Measurements from ENCODE around the gene THAP10. TPM values are rescaled to one million over a fixed set of nuclear protein-coding genes. Genes with fewer than 3 reads are reported as not detected.

Gene THAP10
- total and polyA plus RNA-seq, 2 experiments from 2014 or later, result 5.7 to 8.2 TPM

DNA sequence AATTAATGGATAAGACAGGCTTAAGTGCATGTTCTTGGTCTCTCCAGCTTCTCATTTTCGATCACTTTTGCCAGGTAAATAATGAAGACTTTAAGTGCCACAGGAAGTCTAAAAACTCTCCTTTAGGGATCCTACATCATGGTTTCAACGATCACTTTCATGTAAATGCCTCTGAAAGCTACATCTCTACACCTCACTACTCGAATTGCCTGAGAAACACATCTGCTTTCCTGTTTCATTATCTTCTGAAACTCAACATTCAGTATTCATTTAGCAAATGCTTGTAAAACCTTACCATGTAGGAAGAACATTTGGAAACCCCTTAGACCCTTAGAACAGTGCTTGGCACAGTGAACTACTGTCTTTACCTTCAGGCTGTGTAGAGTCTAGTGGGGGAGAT is 16.2 kb downstream of the THAP10 start (continued):
- no peak for TF ChIP-seq REST (IDR thresholded peaks at IDR 0.05; ENCODE audit: unreplicated experiment)
- no peak for TF ChIP-seq EZH2phosphoT487 (IDR thresholded peaks at IDR 0.05; ENCODE audit: unreplicated experiment)
- TF ChIP-seq CREB1 (CRISPR knock-in tag; IDR thresholded peaks at IDR 0.05; ENCODE audit: low read depth), result no peak
- no peak for TF ChIP-seq POLR2AphosphoS5 (IDR thresholded peaks at IDR 0.05; ENCODE audit: low read depth)
- TF ChIP-seq ZNF114 (CRISPR knock-in tag; IDR thresholded peaks at IDR 0.05), result no peak

DNA sequence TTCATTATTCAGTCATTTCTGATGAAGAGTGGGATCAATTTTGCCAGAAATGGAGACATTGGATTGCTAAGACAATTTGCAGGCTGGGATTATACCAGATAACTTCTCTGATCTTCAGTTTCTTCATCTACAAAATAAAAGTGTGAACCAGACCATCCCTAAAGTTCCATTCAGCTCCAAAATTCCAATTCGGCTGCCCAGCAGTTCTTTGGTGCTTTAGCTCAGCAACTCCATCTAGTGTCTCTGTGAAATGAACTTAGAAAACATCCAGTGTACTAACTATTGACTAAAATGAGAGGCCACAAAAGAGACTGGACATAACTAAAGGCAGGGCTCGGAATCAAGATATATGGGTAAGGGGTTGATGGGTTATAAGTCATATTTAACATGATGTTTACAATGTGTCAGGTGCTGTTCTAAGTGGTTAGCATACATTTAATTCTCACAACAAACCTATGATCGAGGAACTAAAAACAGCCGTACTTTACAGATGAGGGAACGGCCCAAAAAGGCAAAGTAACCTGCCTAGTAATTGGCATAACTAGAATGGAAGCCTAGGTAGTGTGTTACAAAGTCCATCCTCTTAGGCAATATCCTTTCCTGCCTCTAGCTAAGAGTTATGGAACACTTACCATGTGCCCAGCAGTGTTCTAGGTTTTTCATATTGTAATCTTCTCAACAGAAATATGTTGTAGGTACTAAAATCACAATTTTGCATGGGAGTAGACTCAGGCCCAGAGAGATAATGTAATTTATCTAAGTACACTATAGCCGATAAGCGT is 17.0 kb downstream of the THAP10 start:
- TF ChIP-seq, protein P1, sequence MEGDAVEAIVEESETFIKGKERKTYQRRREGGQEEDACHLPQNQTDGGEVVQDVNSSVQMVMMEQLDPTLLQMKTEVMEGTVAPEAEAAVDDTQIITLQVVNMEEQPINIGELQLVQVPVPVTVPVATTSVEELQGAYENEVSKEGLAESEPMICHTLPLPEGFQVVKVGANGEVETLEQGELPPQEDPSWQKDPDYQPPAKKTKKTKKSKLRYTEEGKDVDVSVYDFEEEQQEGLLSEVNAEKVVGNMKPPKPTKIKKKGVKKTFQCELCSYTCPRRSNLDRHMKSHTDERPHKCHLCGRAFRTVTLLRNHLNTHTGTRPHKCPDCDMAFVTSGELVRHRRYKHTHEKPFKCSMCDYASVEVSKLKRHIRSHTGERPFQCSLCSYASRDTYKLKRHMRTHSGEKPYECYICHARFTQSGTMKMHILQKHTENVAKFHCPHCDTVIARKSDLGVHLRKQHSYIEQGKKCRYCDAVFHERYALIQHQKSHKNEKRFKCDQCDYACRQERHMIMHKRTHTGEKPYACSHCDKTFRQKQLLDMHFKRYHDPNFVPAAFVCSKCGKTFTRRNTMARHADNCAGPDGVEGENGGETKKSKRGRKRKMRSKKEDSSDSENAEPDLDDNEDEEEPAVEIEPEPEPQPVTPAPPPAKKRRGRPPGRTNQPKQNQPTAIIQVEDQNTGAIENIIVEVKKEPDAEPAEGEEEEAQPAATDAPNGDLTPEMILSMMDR (conservative IDR thresholded peaks at IDR 0.05; ENCODE audit: low read depth in 2 of 2), result peak; percentile 49 to 63
- TF ChIP-seq ZNF331 (CRISPR knock-in tag; IDR thresholded peaks at IDR 0.05; ENCODE audit: low read depth), result no peak
- TF ChIP-seq, protein P2, sequence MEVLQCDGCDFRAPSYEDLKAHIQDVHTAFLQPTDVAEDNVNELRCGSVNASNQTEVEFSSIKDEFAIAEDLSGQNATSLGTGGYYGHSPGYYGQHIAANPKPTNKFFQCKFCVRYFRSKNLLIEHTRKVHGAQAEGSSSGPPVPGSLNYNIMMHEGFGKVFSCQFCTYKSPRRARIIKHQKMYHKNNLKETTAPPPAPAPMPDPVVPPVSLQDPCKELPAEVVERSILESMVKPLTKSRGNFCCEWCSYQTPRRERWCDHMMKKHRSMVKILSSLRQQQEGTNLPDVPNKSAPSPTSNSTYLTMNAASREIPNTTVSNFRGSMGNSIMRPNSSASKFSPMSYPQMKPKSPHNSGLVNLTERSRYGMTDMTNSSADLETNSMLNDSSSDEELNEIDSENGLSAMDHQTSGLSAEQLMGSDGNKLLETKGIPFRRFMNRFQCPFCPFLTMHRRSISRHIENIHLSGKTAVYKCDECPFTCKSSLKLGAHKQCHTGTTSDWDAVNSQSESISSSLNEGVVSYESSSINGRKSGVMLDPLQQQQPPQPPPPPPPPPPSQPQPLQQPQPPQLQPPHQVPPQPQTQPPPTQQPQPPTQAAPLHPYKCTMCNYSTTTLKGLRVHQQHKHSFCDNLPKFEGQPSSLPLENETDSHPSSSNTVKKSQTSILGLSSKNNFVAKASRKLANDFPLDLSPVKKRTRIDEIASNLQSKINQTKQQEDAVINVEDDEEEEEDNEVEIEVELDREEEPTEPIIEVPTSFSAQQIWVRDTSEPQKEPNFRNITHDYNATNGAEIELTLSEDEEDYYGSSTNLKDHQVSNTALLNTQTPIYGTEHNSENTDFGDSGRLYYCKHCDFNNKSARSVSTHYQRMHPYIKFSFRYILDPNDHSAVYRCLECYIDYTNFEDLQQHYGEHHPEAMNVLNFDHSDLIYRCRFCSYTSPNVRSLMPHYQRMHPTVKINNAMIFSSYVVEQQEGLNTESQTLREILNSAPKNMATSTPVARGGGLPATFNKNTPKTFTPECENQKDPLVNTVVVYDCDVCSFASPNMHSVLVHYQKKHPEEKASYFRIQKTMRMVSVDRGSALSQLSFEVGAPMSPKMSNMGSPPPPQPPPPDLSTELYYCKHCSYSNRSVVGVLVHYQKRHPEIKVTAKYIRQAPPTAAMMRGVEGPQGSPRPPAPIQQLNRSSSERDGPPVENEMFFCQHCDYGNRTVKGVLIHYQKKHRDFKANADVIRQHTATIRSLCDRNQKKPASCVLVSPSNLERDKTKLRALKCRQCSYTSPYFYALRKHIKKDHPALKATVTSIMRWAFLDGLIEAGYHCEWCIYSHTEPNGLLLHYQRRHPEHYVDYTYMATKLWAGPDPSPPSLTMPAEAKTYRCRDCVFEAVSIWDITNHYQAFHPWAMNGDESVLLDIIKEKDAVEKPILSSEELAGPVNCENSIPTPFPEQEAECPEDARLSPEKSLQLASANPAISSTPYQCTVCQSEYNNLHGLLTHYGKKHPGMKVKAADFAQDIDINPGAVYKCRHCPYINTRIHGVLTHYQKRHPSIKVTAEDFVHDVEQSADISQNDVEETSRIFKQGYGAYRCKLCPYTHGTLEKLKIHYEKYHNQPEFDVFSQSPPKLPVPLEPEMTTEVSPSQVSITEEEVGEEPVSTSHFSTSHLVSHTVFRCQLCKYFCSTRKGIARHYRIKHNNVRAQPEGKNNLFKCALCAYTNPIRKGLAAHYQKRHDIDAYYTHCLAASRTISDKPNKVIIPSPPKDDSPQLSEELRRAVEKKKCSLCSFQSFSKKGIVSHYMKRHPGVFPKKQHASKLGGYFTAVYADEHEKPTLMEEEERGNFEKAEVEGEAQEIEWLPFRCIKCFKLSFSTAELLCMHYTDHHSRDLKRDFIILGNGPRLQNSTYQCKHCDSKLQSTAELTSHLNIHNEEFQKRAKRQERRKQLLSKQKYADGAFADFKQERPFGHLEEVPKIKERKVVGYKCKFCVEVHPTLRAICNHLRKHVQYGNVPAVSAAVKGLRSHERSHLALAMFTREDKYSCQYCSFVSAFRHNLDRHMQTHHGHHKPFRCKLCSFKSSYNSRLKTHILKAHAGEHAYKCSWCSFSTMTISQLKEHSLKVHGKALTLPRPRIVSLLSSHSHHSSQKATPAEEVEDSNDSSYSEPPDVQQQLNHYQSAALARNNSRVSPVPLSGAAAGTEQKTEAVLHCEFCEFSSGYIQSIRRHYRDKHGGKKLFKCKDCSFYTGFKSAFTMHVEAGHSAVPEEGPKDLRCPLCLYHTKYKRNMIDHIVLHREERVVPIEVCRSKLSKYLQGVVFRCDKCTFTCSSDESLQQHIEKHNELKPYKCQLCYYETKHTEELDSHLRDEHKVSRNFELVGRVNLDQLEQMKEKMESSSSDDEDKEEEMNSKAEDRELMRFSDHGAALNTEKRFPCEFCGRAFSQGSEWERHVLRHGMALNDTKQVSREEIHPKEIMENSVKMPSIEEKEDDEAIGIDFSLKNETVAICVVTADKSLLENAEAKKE (CRISPR knock-in tag; IDR thresholded peaks at IDR 0.05), result no peak
- no peak for TF ChIP-seq EZH2 (IDR thresholded peaks at IDR 0.05; ENCODE audit: low read depth, unreplicated experiment)
- H3K27me3 Mint-ChIP-seq (ENCODE audit: insufficient read depth, low read depth, poor library complexity), result peaks cover 3% of the 10 kb centered on the region

More for the DNA sequence above, 17.0 kb downstream of the THAP10 start:
- no peaks in the 10 kb centered on the region for H3K36me3 ChIP-seq (ENCODE audit: insufficient read depth)
- ATAC-seq (no peak), DNase-seq (ENCODE audit: low spot score) (peak; percentile 37)
- H3K4me1 ChIP-seq (ENCODE audit: insufficient read depth), result no peaks in the 10 kb centered on the region
- H3K27ac Mint-ChIP-seq, result no peak overlapping the region
- no peak overlapping the region for H2AFZ ChIP-seq
- H3K4me2 ChIP-seq, result no peak overlapping the region
- H3K4me3 Mint-ChIP-seq, result no peak overlapping the region
- no peaks in the 10 kb centered on the region for H3K79me2 ChIP-seq (replicated peaks; ENCODE audit: insufficient read depth)
- H3K4me3 ChIP-seq, result no peak overlapping the region
- no peak overlapping the region for H3K27ac ChIP-seq (ENCODE audit: low read depth)
- no peaks in the 10 kb centered on the region for H4K20me1 ChIP-seq (replicated peaks; ENCODE audit: insufficient read depth)
- no peaks in the 10 kb centered on the region for H3F3A ChIP-seq (replicated peaks; ENCODE audit: low read depth)
- peaks cover 20% of the 10 kb centered on the region for H3K36me3 Mint-ChIP-seq (ENCODE audit: low read depth)
- H3K9me2 ChIP-seq (ENCODE audit: insufficient read depth), result peaks cover under 1% of the 10 kb centered on the region; the same call in 1 of the 2 replicates
- H3K9me3 Mint-ChIP-seq, result peaks cover 24% of the 10 kb centered on the region
- no peaks in the 10 kb centered on the region for H3K27me3 ChIP-seq (ENCODE audit: insufficient read depth)
- H3K4me1 Mint-ChIP-seq, result no peaks in the 10 kb centered on the region

Data from GM23338 (cell line).